GM18498 (cell line): ENCODE measurements around the gene SYNE1.
A peak's percentile ranks its signal among the peaks of the same experiment; 100 is the strongest.
"Not testable (repeated sequence)": the region's sequence is repeated elsewhere in the genome, so short reads cannot be mapped to it uniquely, and the experiment has no call there.

Experiments
- ATAC-seq: cut with Tn5 transposase; IDR thresholded peaks from one replicate; pipeline ENCODE4 v1.9.1; 2021; ENCODE audit warnings: mild to moderate bottlenecking, moderate library complexity; ENCODE audit not compliant: unreplicated experiment

Gene SYNE1

GRCh38 chr6:152571089-152571488 lies 66.1 kb downstream of the SYNE1 start:
- no peak for ATAC-seq

GRCh38 chr6:152566103-152566875 lies 70.9 kb downstream of the SYNE1 start:
- ATAC-seq: no peak

GRCh38 chr6:152563177-152563576 lies 74.0 kb downstream of the SYNE1 start:
- no peak for ATAC-seq

GRCh38 chr6:152558798-152559197 lies 78.4 kb downstream of the SYNE1 start:
- ATAC-seq: not testable (repeated sequence)

GRCh38 chr6:152557502-152557901 lies 79.7 kb downstream of the SYNE1 start:
- ATAC-seq: no peak

GRCh38 chr6:152554851-152555250 lies 82.3 kb downstream of the SYNE1 start:
- ATAC-seq: no peak

- ATAC-seq: peak; percentile 97
Measured at GRCh38 chr6:152552616-152553209, 84.4 kb downstream of the SYNE1 start.

GRCh38 chr6:152543519-152543918 lies 93.6 kb downstream of the SYNE1 start:
- no peak for ATAC-seq

- no peak for ATAC-seq
Measured at GRCh38 chr6:152540381-152540780, 96.8 kb downstream of the SYNE1 start.

GRCh38 chr6:152534541-152534940 lies 102.6 kb downstream of the SYNE1 start:
- ATAC-seq: no peak

GRCh38 chr6:152532556-152533422 lies 104.4 kb downstream of the SYNE1 start:
- no peak for ATAC-seq

GRCh38 chr6:152531659-152532058 lies 105.5 kb downstream of the SYNE1 start:
- ATAC-seq: no peak

- ATAC-seq: no peak
Measured at GRCh38 chr6:152529369-152529768, 107.8 kb downstream of the SYNE1 start.

- not testable (repeated sequence) for ATAC-seq
Measured at GRCh38 chr6:152514120-152514519, 123.0 kb downstream of the SYNE1 start.

GRCh38 chr6:152509916-152510315 lies 127.2 kb downstream of the SYNE1 start:
- ATAC-seq: no peak

- ATAC-seq: no peak
Measured at GRCh38 chr6:152508477-152508876, 128.7 kb downstream of the SYNE1 start.

- ATAC-seq: no peak
Measured at GRCh38 chr6:152503546-152503945, 133.6 kb downstream of the SYNE1 start.

- no peak for ATAC-seq
Measured at GRCh38 chr6:152502421-152503188, 134.6 kb downstream of the SYNE1 start.

GRCh38 chr6:152499931-152500330 lies 137.2 kb downstream of the SYNE1 start:
- ATAC-seq: no peak

GRCh38 chr6:152496731-152497130 lies 140.4 kb downstream of the SYNE1 start:
- no peak for ATAC-seq

- ATAC-seq: not testable (repeated sequence)
Measured at GRCh38 chr6:152495456-152495855, 141.7 kb downstream of the SYNE1 start.
